Gastroesophageal sphincter (tissue), 4 donors: ENCODE results near the gene MMS19. TPM values are rescaled to one million over a fixed set of nuclear protein-coding genes. Genes with fewer than 3 reads are reported as not detected.
A peak's percentile ranks its signal among the peaks of the same experiment; 100 is the strongest.

Experiments used
- ATAC-seq: fragments of 150-250 bp; one replicate; pipeline ENCODE4 v1.9.1; 2016; ENCODE audit warnings: mild to moderate bottlenecking, moderate library complexity
- H3K27ac ChIP-seq, 4 donors: fragments of 200-600 bp; sonication (generic) in 3 of 4; 1 replicate in 3 of 4; 2 replicates in 1 of 4; pipeline ENCODE4 v1.5.1; 2016 to 2019
- H3K27me3 ChIP-seq: fragments of 200-600 bp; sonication (generic); one replicate; pipeline ENCODE4 v1.5.1; 2019
- H3K36me3 ChIP-seq, 2 donors: fragments of 200-600 bp; sonication (generic); one replicate each; pipeline ENCODE4 v1.5.1; 2019; ENCODE audit warnings: control low read depth in 1 of 2
- H3K4me1 ChIP-seq, 3 donors: fragments of 200-600 bp; sonication (generic); 1 replicate in 2 of 3; 2 replicates in 1 of 3; pipeline ENCODE4 v1.5.1; 2016 to 2019; ENCODE audit warnings: control low read depth in 2 of 3
- H3K4me3 ChIP-seq, 2 donors: fragments of 200-600 bp; sonication (generic); one replicate each; pipeline ENCODE4 v1.5.1; 2019; ENCODE audit warnings: mild to moderate bottlenecking in 1 of 2, moderate library complexity in 1 of 2
- H3K9me3 ChIP-seq, 3 donors: fragments of 200-600 bp; sonication (generic); one replicate each; pipeline ENCODE4 v1.5.1; 2017 to 2019; ENCODE audit warnings: control low read depth in 2 of 3
- EP300 ChIP-seq: sonication (generic); formaldehyde crosslinking; IDR thresholded peaks from one replicate; pipeline ENCODE4 v1.6.1; 2017; ENCODE audit warnings: antibody characterized with exemption, mild to moderate bottlenecking
- POLR2A ChIP-seq, 2 donors: fragments of 450-650 bp; IDR thresholded peaks; one replicate each; pipeline ENCODE4 v1.6.1; 2017; ENCODE audit warnings: antibody characterized with exemption in 2 of 2, mild to moderate bottlenecking in 2 of 2, moderate library complexity in 1 of 2
- POLR2AphosphoS5 ChIP-seq: sonication (generic); formaldehyde crosslinking; IDR thresholded peaks from one replicate; pipeline ENCODE4 v1.6.1; 2017; ENCODE audit warnings: antibody characterized with exemption
- WGBS, 2 donors: methylation state at CpG; one replicate each; pipeline ENCODE4 v1.1.5; 2018; ENCODE audit warnings: low coverage in 1 of 2; 5-methylcytosine and 5-hydroxymethylcytosine counted together
- total RNA-seq, 4 donors: library from RNA; depleted of rRNA; stranded (reverse); fragments of >200 nt; gene quantifications; one replicate each; pipeline ENCODE4 v1.1.0, GENCODE V29; 2016
- TF ChIP-seq, protein P1 (sequence below), 4 experiments: fragments of 200-600 bp in 2 of 4; fragments of 450-650 bp in 2 of 4; sonication (generic) in 1 of 4; IDR thresholded peaks; one replicate each; pipeline ENCODE4 v1.5.1; 2017 to 2019; ENCODE audit warnings: antibody characterized with exemption in 4 of 4, mild to moderate bottlenecking in 2 of 4, moderate library complexity in 2 of 4

MMS19 gene
- total RNA-seq, 4 donors from 2014 or later = 44.3 to 75.8 (median 51.8) TPM

GRCh38 chr10:97451605-97452004 lies 46.6 kb downstream of the MMS19 start:
- Histone ChIP-seq H3K36me3 (peaks cover 0 to 46% of the 10 kb centered on the region in 2 donors), H3K4me3 (no peak overlapping the region), H3K27ac (peak overlapping the region in 1 of 4 donors; percentile 30), H3K4me1 (peaks cover 0 to 79% (median 15%) of the 10 kb centered on the region in 3 donors), H3K27me3 (no peaks in the 10 kb centered on the region), H3K9me3 (no peaks in the 10 kb centered on the region)
- ATAC-seq = no peak
- no CpG with 5 or more reads among the region's 17 CpGs for WGBS, 2 donors
- TF ChIP-seq EP300 = no peak
- TF ChIP-seq POLR2A (IDR thresholded peaks at IDR 0.05) = no peak
- TF ChIP-seq, protein P1, sequence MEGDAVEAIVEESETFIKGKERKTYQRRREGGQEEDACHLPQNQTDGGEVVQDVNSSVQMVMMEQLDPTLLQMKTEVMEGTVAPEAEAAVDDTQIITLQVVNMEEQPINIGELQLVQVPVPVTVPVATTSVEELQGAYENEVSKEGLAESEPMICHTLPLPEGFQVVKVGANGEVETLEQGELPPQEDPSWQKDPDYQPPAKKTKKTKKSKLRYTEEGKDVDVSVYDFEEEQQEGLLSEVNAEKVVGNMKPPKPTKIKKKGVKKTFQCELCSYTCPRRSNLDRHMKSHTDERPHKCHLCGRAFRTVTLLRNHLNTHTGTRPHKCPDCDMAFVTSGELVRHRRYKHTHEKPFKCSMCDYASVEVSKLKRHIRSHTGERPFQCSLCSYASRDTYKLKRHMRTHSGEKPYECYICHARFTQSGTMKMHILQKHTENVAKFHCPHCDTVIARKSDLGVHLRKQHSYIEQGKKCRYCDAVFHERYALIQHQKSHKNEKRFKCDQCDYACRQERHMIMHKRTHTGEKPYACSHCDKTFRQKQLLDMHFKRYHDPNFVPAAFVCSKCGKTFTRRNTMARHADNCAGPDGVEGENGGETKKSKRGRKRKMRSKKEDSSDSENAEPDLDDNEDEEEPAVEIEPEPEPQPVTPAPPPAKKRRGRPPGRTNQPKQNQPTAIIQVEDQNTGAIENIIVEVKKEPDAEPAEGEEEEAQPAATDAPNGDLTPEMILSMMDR (IDR thresholded peaks at IDR 0.05) = no peak
- no peak for TF ChIP-seq POLR2AphosphoS5

DNA sequence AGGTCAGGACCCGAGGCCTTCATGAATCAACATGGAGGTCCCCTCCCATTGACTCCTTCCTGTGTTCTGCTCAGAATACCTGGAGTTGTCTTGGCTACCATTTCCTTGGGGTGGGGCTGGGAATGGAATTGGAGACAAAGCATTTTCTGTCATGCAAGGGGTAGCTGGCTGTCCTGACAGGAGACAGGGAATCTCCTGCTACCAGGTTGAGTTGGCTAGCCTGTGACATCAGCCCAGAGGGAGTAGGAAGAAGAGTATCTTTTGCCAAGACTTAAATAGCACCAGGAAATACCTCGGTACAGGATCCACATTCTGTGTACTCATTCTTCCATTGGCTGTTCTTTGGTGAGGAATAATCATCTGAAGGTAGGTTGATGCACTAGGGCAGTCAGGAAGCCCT lies 47.4 kb downstream of the MMS19 start:
- no peak for ATAC-seq
- H3K27ac ChIP-seq = no peak overlapping the region
- H3K9me3 ChIP-seq = no peaks in the 10 kb centered on the region
- TF ChIP-seq POLR2AphosphoS5 (no peak), EP300 (no peak), POLR2A (IDR thresholded peaks at IDR 0.05) (no peak)
- TF ChIP-seq, protein P1 (IDR thresholded peaks at IDR 0.05) = no peak
- no peaks in the 10 kb centered on the region for H3K27me3 ChIP-seq
- H3K36me3 ChIP-seq = peaks cover 0 to 38% of the 10 kb centered on the region in 2 donors
- WGBS, 2 donors = 50 to 100% methylated on average over 1 of the region's 2 CpGs
- H3K4me3 ChIP-seq = no peak overlapping the region
- peaks cover 0 to 82% (median 15%) of the 10 kb centered on the region in 3 donors for H3K4me1 ChIP-seq

DNA sequence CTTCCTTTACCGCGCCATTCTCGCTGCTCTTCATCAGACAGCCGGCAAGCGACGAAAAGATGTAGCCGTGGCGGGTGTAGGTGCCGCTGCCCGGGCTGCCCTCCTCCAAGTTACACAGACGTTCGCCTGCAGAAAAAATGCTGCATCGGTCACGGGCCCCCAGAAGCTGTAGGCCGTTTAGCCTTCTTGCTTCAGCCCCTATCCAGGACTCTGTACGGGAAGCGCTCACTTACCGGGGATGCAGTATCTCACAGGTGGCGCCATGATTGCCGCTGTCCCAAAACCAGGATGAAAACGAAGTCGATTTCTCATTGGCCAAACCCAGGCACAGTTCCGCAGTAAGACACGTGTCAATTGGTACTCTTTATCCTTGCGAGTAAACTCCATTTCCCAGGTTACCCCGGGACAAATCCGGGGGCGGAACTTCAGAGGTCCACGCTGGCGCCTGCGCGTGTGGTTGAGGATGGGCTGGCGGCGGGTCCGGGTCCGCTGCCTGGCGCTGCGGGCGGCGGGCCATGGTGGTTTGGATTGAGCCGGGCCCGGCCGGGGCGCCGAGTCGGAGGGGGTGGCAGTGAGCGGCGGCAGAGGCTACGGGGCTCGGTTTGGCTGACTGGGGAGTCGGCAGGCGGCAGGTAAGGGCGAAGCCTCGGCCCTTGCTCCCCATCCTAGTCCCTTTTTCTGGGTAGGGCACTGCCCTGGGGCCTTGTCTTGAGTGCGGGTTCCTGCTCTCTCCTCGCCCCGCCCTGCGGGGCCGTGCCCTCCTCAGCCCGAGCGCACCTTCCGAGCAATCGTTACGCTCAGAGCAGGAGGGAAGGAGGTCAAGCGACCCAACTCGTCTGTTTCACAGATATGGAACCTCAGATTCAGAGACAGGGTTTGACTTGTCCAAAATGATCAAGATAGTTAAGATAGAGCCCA lies 52.2 kb downstream of the MMS19 start, which contains the start of the genes EXOSC1 and ZDHHC16:
TSS of gene EXOSC1 (minus strand) at position 285 of the 918 bp plus-strand sequence. CDS start at position 264, 21 bp downstream.
TSS of gene ZDHHC16 (plus strand) at position 454 of the 918 bp plus-strand sequence. CDS start 5,501 bp downstream, outside the sequence.
- WGBS, 2 donors = 0% methylated on average over 28 of the region's 66 CpGs; no CpG with 5 or more reads in 1 of the 2 donors
- H3K4me1 ChIP-seq = peaks cover 0 to 58% (median 21%) of the 10 kb centered on the region in 3 donors
- H3K4me3 ChIP-seq = peak within 1 kb of the TSS; percentile 50 to 67
- peaks cover 0 to 26% of the 10 kb centered on the region in 2 donors for H3K36me3 ChIP-seq
- TF ChIP-seq POLR2AphosphoS5 = peak; percentile 66
- TF ChIP-seq POLR2A (IDR thresholded peaks at IDR 0.05) = peak; percentile 45 to 55
- TF ChIP-seq EP300 = no peak
- TF ChIP-seq, protein P1 (IDR thresholded peaks at IDR 0.05) = peak in 2 of 4 experiments; percentile 15 to 46
- H3K27me3 ChIP-seq = no peaks in the 10 kb centered on the region
- peak; percentile 99 for ATAC-seq
- peak within 1 kb of the TSS; percentile 6 to 85 (median 80) for H3K27ac ChIP-seq
- no peaks in the 10 kb centered on the region for H3K9me3 ChIP-seq

- 0% methylated on average over 8 of the region's 13 CpGs for WGBS, 2 donors
- ATAC-seq = peak; percentile 4
- peaks cover 0 to 51% (median 21%) of the 10 kb centered on the region in 3 donors for H3K4me1 ChIP-seq
Measured at GRCh38 chr10:97445357-97445721, 52.9 kb downstream of the MMS19 start.

More at GRCh38 chr10:97445357-97445721, 52.9 kb downstream of the MMS19 start:
- H3K27me3 ChIP-seq = no peaks in the 10 kb centered on the region
- H3K36me3 ChIP-seq = peaks cover 0 to 32% of the 10 kb centered on the region in 2 donors
- H3K27ac ChIP-seq = peak overlapping the region; percentile 6 to 85 (median 80)
- peak overlapping the region; percentile 50 to 67 for H3K4me3 ChIP-seq
- H3K9me3 ChIP-seq = no peaks in the 10 kb centered on the region
- TF ChIP-seq, protein P1 (IDR thresholded peaks at IDR 0.05) = no peak
- TF ChIP-seq POLR2A (IDR thresholded peaks at IDR 0.05) (no peak), EP300 (no peak), POLR2AphosphoS5 (no peak)
